ENCODE measurements around the gene HINT3.
"Not testable (repeated sequence)": the region's sequence is repeated elsewhere in the genome, so short reads cannot be mapped to it uniquely, and the experiment has no call there.

The HINT3 gene

GRCh38 chr6:125930765-125931418 lies 25.7 kb upstream of the HINT3 start:
- no peak overlapping the region for H3K4me3 ChIP-seq (ENCODE audit: low read depth, low read length)
- TF ChIP-seq CTCF (IDR thresholded peaks at IDR 0.05; ENCODE audit: low read depth, low read length), result no peak

GRCh38 chr6:125931733-125932450 lies 24.7 kb upstream of the HINT3 start:
- H3K4me3 ChIP-seq (ENCODE audit: low read depth, low read length), result no peak overlapping the region
- TF ChIP-seq CTCF (IDR thresholded peaks at IDR 0.05; ENCODE audit: low read depth, low read length), result no peak

GRCh38 chr6:125932451-125932795 lies 24.1 kb upstream of the HINT3 start:
- no peak for TF ChIP-seq CTCF (IDR thresholded peaks at IDR 0.05; ENCODE audit: low read depth, low read length)
- no peak overlapping the region for H3K4me3 ChIP-seq (ENCODE audit: low read depth, low read length)

GRCh38 chr6:125935520-125935919 lies 21.1 kb upstream of the HINT3 start:
- not testable (repeated sequence) for H3K4me3 ChIP-seq (ENCODE audit: low read depth, low read length)

GRCh38 chr6:125939026-125939425 lies 17.5 kb upstream of the HINT3 start:
- H3K4me3 ChIP-seq (ENCODE audit: low read depth, low read length), result no peak overlapping the region
- no peak for TF ChIP-seq CTCF (IDR thresholded peaks at IDR 0.05; ENCODE audit: low read depth, low read length)

GRCh38 chr6:125939791-125940190 lies 16.8 kb upstream of the HINT3 start:
- H3K4me3 ChIP-seq (ENCODE audit: low read depth, low read length), result no peak overlapping the region
- no peak for TF ChIP-seq CTCF (IDR thresholded peaks at IDR 0.05; ENCODE audit: low read depth, low read length)

- no peak overlapping the region for H3K4me3 ChIP-seq (ENCODE audit: low read depth, low read length)
- no peak for TF ChIP-seq CTCF (IDR thresholded peaks at IDR 0.05; ENCODE audit: low read depth, low read length)
These were observed 16.1 kb upstream of the HINT3 start for GRCh38 chr6:125940247-125941041.

Data from WI38 (cell line).